ENCODE data around the gene MCAT.

- TF ChIP-seq CTCF (IDR thresholded peaks at IDR 0.05) (no peak), EP300 (IDR thresholded peaks at IDR 0.05) (no peak), POLR2A (IDR thresholded peaks at IDR 0.05) (no peak)
These were observed 1.8 kb upstream of the MCAT start for GRCh38 chr22:43144949-43145348.

All from tibial nerve (tissue), 4 donors.